Measurements from ENCODE around the gene IRF9.
A peak's percentile ranks its signal among the peaks of the same experiment; 100 is the strongest.

Gene IRF9

GRCh38 chr14:24177891-24178290, 16.8 kb downstream of the IRF9 start:
- DNase-seq (ENCODE audit: low read depth in 2 of 2) = no peak

GRCh38 chr14:24178399-24179178, 17.5 kb downstream of the IRF9 start:
- DNase-seq (ENCODE audit: low read depth in 2 of 2) = no peak

DNA sequence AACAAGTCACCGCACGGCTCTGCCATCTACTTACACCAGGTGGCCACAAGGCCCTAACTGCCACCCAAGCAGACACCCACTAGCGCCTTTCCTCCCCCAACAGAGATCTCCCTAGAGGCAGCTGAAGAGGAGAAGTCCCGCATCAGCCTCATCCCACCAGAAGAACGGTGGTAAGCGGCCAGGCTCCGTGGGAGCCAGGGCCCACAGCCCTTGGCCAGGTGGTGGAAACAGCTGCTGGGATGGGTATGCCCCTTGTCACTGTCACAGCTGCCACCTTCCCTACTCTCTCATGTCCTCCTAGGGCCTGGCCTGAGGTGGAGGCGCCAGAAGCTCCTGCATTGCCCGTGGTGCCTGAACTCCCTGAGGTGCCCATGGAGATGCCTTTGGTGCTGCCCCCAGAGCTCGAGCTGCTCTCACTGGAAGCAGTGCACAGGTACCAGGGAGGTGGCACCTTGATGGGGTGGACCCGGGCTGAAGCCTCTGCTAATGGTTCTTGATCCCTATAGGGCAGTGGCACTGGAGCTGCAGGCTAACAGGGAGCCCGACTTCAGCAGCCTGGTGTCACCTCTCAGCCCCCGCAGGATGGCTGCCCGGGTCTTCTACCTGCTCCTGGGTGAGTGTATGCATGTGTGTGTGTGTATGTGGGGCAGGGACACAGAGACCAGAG, 18.4 kb downstream of the IRF9 start:
- no peak for DNase-seq (ENCODE audit: low read depth in 2 of 2)

- no peak for DNase-seq (ENCODE audit: low read depth in 2 of 2)
Measured at GRCh38 chr14:24179961-24180796, 19.1 kb downstream of the IRF9 start.

- DNase-seq (ENCODE audit: low read depth in 2 of 2) = no peak
Measured at GRCh38 chr14:24181371-24182077, 20.5 kb downstream of the IRF9 start.

DNA sequence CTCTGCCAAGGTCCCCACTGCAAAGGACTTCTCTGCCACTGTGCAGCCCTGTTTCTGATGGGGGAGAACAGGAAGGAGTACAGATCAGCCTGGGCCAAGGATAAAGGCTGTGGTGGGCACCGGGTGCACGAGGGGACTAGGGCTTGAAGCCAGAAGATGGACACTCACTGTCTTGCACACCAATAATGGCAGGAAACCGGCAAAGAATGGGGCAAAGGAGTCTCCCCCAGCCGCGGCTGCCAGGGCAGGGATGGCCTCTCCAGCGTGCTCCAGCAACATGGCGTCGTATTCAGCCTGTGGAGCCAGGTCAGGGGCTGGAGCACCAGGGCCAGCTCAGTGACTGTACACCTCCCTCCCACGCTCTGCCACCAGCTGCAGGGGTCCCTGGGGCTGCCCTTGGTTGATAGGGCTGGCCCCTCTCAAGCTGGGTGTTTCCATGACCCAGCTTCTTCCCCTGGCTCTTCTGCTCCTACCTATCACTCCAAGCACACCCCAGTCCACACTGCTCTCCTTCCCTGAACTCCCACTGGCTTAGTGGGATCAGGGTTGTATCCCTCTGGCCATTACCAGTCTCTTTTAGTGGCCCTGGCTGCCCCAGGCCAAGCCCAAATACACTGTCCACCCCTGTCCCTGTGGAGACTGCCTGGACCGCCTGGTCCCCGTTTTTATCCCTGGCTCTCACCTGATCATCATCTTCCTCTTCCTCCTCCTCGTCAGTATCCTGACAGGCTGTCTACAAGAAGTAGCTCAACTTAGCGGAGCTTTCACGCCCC, 21.2 kb downstream of the IRF9 start:
- no peak for DNase-seq (ENCODE audit: low read depth in 2 of 2)

DNA sequence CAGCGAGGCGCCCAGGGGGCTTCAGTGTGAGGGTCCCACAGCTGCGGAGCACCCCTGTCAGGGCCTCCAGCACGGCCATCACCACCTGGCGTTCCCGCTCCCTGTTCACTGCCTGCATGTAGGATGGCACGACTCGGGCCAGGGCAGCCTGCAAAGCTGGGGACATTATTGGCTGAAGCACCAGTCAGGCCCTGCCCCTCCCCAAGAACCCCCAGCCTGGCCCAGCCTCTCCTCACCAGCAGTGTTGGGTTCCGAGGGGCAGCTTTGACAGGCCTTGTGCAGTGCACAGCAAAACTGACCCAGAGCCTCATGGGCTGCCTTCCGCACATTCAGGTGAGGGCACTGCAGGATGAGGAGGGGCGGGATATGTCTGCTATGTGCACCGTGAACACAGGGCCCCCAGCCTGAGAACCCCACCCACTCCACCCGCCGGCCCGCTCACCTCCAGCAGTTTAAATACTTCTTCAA, 22.0 kb downstream of the IRF9 start:
- no peak for DNase-seq (ENCODE audit: low read depth in 2 of 2)

GRCh38 chr14:24184104-24184970, 23.3 kb downstream of the IRF9 start:
- DNase-seq (ENCODE audit: low read depth in 2 of 2) = no peak

DNA sequence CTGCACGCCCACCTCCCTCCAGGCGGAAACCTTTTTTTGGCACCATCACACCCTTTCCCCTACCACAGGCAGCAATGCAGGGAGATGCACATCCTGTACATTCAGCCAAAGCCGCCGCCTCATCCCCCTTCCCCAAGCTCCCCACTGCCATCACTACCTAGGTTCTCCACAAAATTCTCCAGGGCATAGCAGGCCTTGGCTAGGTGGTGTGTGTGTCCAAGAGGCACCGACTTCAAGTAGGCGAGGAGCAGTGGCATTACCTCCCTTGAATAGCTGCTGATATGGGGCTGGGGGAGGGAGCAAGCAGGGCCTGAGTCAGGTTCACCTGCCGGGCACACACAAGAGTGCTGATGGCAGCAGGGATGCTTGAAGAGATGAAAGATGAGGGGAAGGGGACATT, 24.0 kb downstream of the IRF9 start:
- DNase-seq (ENCODE audit: low read depth in 2 of 2) = no peak

DNA sequence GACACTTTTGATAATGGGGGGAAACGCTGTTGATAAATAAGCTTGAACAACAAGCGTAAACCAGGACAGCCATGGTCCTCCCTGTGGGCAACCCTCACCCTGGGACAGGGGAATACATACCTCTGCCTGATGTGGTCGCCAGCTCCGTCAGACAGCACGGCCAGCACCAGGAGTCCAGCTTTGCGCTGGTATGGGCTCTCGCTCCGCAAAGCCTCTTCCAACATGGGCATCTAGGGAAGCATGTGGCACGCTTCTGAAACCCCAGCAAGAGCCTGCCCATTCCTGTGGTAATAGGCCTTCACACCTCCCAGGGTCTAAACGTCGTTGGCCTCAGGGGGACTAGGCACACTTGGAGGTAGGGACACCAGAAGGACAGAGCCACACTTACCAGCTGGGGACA, 24.7 kb downstream of the IRF9 start:
- no peak for DNase-seq (ENCODE audit: low read depth in 2 of 2)

- DNase-seq (ENCODE audit: low read depth in 2 of 2) = no peak
Measured at GRCh38 chr14:24186831-24187538, 25.9 kb downstream of the IRF9 start.

GRCh38 chr14:24187539-24187915, 26.5 kb downstream of the IRF9 start:
- no peak for DNase-seq (ENCODE audit: low read depth in 2 of 2)

- peak; percentile 91 to 95 for DNase-seq (ENCODE audit: low read depth in 2 of 2)
Measured at GRCh38 chr14:24188251-24189058, 27.4 kb downstream of the IRF9 start, which contains the start of gene IPO4. TSS of gene IPO4 (minus strand) at chr14:24188816. CDS start at chr14:24188787, 29 bp downstream.

GRCh38 chr14:24189059-24189375, 28.0 kb downstream of the IRF9 start:
- DNase-seq (ENCODE audit: low read depth in 2 of 2) = no peak

GRCh38 chr14:24189460-24189859, 28.4 kb downstream of the IRF9 start:
- no peak for DNase-seq (ENCODE audit: low read depth in 2 of 2)

DNA sequence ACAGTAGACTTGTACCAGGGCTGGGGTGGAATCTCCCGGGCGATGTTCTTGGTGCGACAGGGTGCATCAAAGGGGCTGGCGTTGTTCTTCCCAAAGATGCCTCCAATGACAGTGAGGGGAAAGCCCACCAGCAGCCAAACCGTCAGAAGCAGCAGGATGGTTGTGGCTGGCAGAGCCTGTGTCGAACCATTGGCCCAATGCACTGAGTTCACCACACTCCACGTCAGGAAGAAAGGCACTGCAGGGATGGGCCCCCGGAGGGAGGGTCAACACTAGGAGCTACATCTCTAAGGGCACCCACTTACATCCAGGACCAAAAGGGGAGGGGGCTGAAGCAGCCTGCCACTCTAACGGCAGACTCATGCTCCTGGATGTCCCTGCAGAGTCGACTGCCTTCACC, 29.4 kb downstream of the IRF9 start:
- DNase-seq (ENCODE audit: low read depth in 2 of 2) = no peak

- no peak for DNase-seq (ENCODE audit: low read depth in 2 of 2)
Measured at GRCh38 chr14:24192933-24193332, 31.9 kb downstream of the IRF9 start.

- no peak for DNase-seq (ENCODE audit: low read depth in 2 of 2)
Measured at GRCh38 chr14:24194186-24194872, 33.3 kb downstream of the IRF9 start.
